Smooth muscle cell (in vitro differentiated cells): ENCODE results near the gene TTC6. TPM values are rescaled to one million over a fixed set of nuclear protein-coding genes. Genes with fewer than 3 reads are reported as not detected.

ENCODE experiments used
- DNase-seq: peaks from one replicate; lab custom pipeline; 2025; ENCODE audit not compliant: unreplicated experiment; lab: John Stamatoyannopoulos, UW
- H2AFZ ChIP-seq: fragments of 200-600 bp; sonication (generic); 2 replicates; pipeline ENCODE4 v1.6.0; 2016; ENCODE audit warnings: antibody characterized with exemption, low read depth, mild to moderate bottlenecking
- H3F3A ChIP-seq: fragments of 200-600 bp; sonication (generic); 2 replicates; pipeline ENCODE4 v1.6.0; 2017; ENCODE audit warnings: antibody characterized with exemption, low read depth
- H3K27ac ChIP-seq: fragments of 200-600 bp; sonication (generic); 2 replicates; pipeline ENCODE4 v1.5.1; 2016; ENCODE audit warnings: low read depth, mild to moderate bottlenecking
- H3K27me3 ChIP-seq: fragments of 200-600 bp; sonication (generic); 2 replicates; pipeline ENCODE4 v1.6.1; 2016; ENCODE audit warnings: low read depth, mild to moderate bottlenecking
- H3K36me3 ChIP-seq: fragments of 200-600 bp; sonication (generic); 2 replicates; pipeline ENCODE4 v1.5.1; 2016; ENCODE audit warnings: low read depth
- H3K4me1 ChIP-seq: fragments of 200-600 bp; sonication (generic); 2 replicates; pipeline ENCODE4 v1.5.1; 2016; ENCODE audit warnings: low read depth
- H3K4me2 ChIP-seq: fragments of 200-600 bp; sonication (generic); 2 replicates; pipeline ENCODE4 v1.6.0; 2016; ENCODE audit warnings: mild to moderate bottlenecking
- H3K4me3 ChIP-seq: fragments of 200-600 bp; sonication (generic); 2 replicates; pipeline ENCODE4 v1.5.1; 2016; ENCODE audit warnings: mild to moderate bottlenecking
- H3K79me2 ChIP-seq: fragments of 200-600 bp; sonication (generic); 2 replicates; pipeline ENCODE4 v1.6.0; 2016; ENCODE audit warnings: low read depth, mild to moderate bottlenecking
- H3K9ac ChIP-seq: fragments of 200-600 bp; sonication (generic); 2 replicates; pipeline ENCODE4 v1.6.0; 2016; ENCODE audit warnings: low read depth
- H3K9me3 ChIP-seq: fragments of 200-600 bp; sonication (generic); replicated peaks from 2 replicates; pipeline ENCODE4 v1.5.1; 2016; ENCODE audit warnings: low read depth
- H4K20me1 ChIP-seq: fragments of 200-600 bp; sonication (generic); 2 replicates; pipeline ENCODE4 v1.6.0; 2016; ENCODE audit warnings: low read depth
- CTCF ChIP-seq: fragments of 200-600 bp; sonication (generic); IDR thresholded peaks from 2 replicates; pipeline ENCODE4 v1.5.1; 2017; ENCODE audit warnings: borderline replicate concordance, mild to moderate bottlenecking, antibody characterized with exemption; ENCODE audit not compliant: insufficient read depth, poor library complexity, severe bottlenecking
- WGBS: methylation state at CpG from one replicate; pipeline ENCODE4 v1.1.7; 2016; ENCODE audit warnings: low lambda C conversion rate; 5-methylcytosine and 5-hydroxymethylcytosine counted together
- polyA plus RNA-seq: library from polyadenylated mRNA; unstranded; fragments of >200 nt; fragmentation: Nextera tagmentation; extraction: Ambion mirVana; gene quantifications from 2 replicates; pipeline ENCODE4 v1.2.1, GENCODE V29; 2016
- total RNA-seq: library from RNA; depleted of rRNA; stranded (reverse); fragments of >200 nt; gene quantifications from 2 replicates; pipeline ENCODE4 v1.2.3, GENCODE V29; 2014

The TTC6 gene
- total and polyA plus RNA-seq, 2 experiments from 2014 or later: not detected

GRCh38 chr14:37606678-37607077, 11.2 kb downstream of the TTC6 start:
- Histone ChIP-seq H3K27me3 (peaks cover 73% of the 10 kb centered on the region), H3K9me3 (no peaks in the 10 kb centered on the region), H4K20me1 (no peaks in the 10 kb centered on the region), H3K4me3 (no peak overlapping the region), H3K27ac (no peak overlapping the region), H3K36me3 (no peaks in the 10 kb centered on the region), H3K79me2 (no peaks in the 10 kb centered on the region), H3K4me2 (no peak overlapping the region), H2AFZ (no peak overlapping the region), H3K4me1 (no peaks in the 10 kb centered on the region), H3K9ac (no peak overlapping the region), H3F3A (no peaks in the 10 kb centered on the region)
- TF ChIP-seq CTCF: no peak
- no peak for DNase-seq

GRCh38 chr14:37608649-37609048, 13.2 kb downstream of the TTC6 start:
- no peaks in the 10 kb centered on the region for H3K79me2 ChIP-seq
- no peaks in the 10 kb centered on the region for H4K20me1 ChIP-seq
- H2AFZ ChIP-seq: no peak overlapping the region
- WGBS: 81% methylated on average over 3 of the region's 3 CpGs
- no peaks in the 10 kb centered on the region for H3K36me3 ChIP-seq
- H3K27ac ChIP-seq: no peak overlapping the region
- DNase-seq: no peak
- H3K4me2 ChIP-seq: no peak overlapping the region
- H3K9ac ChIP-seq: no peak overlapping the region
- H3K4me1 ChIP-seq: no peaks in the 10 kb centered on the region
- no peaks in the 10 kb centered on the region for H3F3A ChIP-seq
- TF ChIP-seq CTCF: no peak
- no peak overlapping the region for H3K4me3 ChIP-seq
- no peaks in the 10 kb centered on the region for H3K9me3 ChIP-seq
- H3K27me3 ChIP-seq: peaks cover 54% of the 10 kb centered on the region

GRCh38 chr14:37610945-37611523, 15.6 kb downstream of the TTC6 start:
- H3K27me3 ChIP-seq: peaks cover 30% of the 10 kb centered on the region
- WGBS: 94% methylated on average over 51 of the region's 52 CpGs
- DNase-seq: no peak
- no peak overlapping the region for H3K27ac ChIP-seq
- H2AFZ ChIP-seq: no peak overlapping the region
- no peak overlapping the region for H3K9ac ChIP-seq
- no peak for TF ChIP-seq CTCF
- no peaks in the 10 kb centered on the region for H3K4me1 ChIP-seq
- H3F3A ChIP-seq: no peaks in the 10 kb centered on the region
- H3K4me2 ChIP-seq: no peak overlapping the region
- H3K36me3 ChIP-seq: no peaks in the 10 kb centered on the region
- H3K79me2 ChIP-seq: no peaks in the 10 kb centered on the region
- no peaks in the 10 kb centered on the region for H4K20me1 ChIP-seq
- H3K4me3 ChIP-seq: no peak overlapping the region
- H3K9me3 ChIP-seq: no peaks in the 10 kb centered on the region

- no peak for TF ChIP-seq CTCF
- Histone ChIP-seq H3K9me3 (no peaks in the 10 kb centered on the region), H3K9ac (no peak overlapping the region), H3F3A (no peaks in the 10 kb centered on the region), H3K4me1 (no peaks in the 10 kb centered on the region), H2AFZ (no peak overlapping the region), H3K27me3 (peaks cover 8% of the 10 kb centered on the region), H3K27ac (no peak overlapping the region), H4K20me1 (no peaks in the 10 kb centered on the region), H3K4me3 (no peak overlapping the region), H3K4me2 (no peak overlapping the region), H3K36me3 (no peaks in the 10 kb centered on the region), H3K79me2 (no peaks in the 10 kb centered on the region)
- WGBS: 93% methylated on average over 3 of the region's 3 CpGs
- no peak for DNase-seq
These were observed 20.3 kb downstream of the TTC6 start for GRCh38 chr14:37615582-37616289.
